ENCODE data around the gene CARS2. TPM values are rescaled to one million over a fixed set of nuclear protein-coding genes. Genes with fewer than 3 reads are reported as not detected.
A peak's percentile ranks its signal among the peaks of the same experiment; 100 is the strongest.

Gene CARS2
- total and polyA plus RNA-seq, 2 donors (not counting 3 experiments of a cell fraction or from before 2014, with no cell fraction given): 42.0 to 51.2 TPM

- Histone ChIP-seq H3K9me1 (replicated peaks; ENCODE audit: control insufficient read depth, extremely low read depth, insufficient read depth, low read length) (no peaks in the 10 kb centered on the region), H2AFZ (ENCODE audit: low read depth, low read length) (no peak overlapping the region), H3K4me1 (ENCODE audit: control insufficient read depth, extremely low read depth, insufficient read depth, low read length) (no peaks in the 10 kb centered on the region), H3K9me3 (replicated peaks; ENCODE audit: control insufficient read depth, insufficient read depth, low read length) (no peaks in the 10 kb centered on the region), H3K4me2 (ENCODE audit: insufficient read depth, low read length) (no peak overlapping the region), H4K20me1 (replicated peaks; ENCODE audit: control insufficient read depth, extremely low read depth, insufficient read depth, low read length) (no peaks in the 10 kb centered on the region), H3K36me3 (ENCODE audit: control insufficient read depth in 2 of 2, extremely low read depth in 1 of 2, insufficient read depth in 2 of 2, low read length in 2 of 2) (peaks cover 0 to 8% of the 10 kb centered on the region in 2 experiments), H3K9ac (replicated peaks; ENCODE audit: extremely low read depth, insufficient read depth, low read length) (no peak overlapping the region), H3K4me3 (replicated peaks in 1 of 3; ENCODE audit: insufficient read depth in 1 of 3, low read depth in 1 of 3, low read length in 3 of 3) (no peak overlapping the region), H3K27me3 (ENCODE audit: control insufficient read depth in 2 of 2, insufficient read depth in 2 of 2, low read length in 2 of 2) (no peaks in the 10 kb centered on the region), H3K27ac (ENCODE audit: insufficient read depth, low read depth, low read length) (no peak overlapping the region), H3K79me2 (ENCODE audit: control insufficient read depth, insufficient read depth, low read length) (peaks cover 5% of the 10 kb centered on the region)
- FAIRE-seq (no peak), DNase-seq (ENCODE audit: low read depth, low spot score) (no peak)
- TF ChIP-seq FOS (IDR thresholded peaks at IDR 0.05; ENCODE audit: borderline replicate concordance, insufficient read depth, low read length) (no peak), JUN (IDR thresholded peaks at IDR 0.05; ENCODE audit: borderline replicate concordance, insufficient read depth, insufficient read length, low read depth) (no peak), GATA2 (IDR thresholded peaks at IDR 0.05; ENCODE audit: insufficient read depth, insufficient read length, low read depth, low read length) (no peak), POLR2AphosphoS5 (IDR thresholded peaks at IDR 0.05; ENCODE audit: insufficient read depth, low read depth, low read length) (no peak), POLR2A (IDR thresholded peaks at IDR 0.05; ENCODE audit: low read depth, low read length) (no peak)
- dilution Hi-C loops (cut with MboI; ENCODE audit: extremely low pct_ligation_motif_present, low sequenced_read_pairs) (no loop called here), intact Hi-C loops (cut with micrococcal nuclease) (no loop called here)
- CTCF ChIA-PET: no interaction called here
- POLR2A ChIA-PET: no interaction called here
- BruUV-seq (replicated peaks): no TSS peak
Observed at GRCh38 chr13:110698689-110699088, 7.2 kb downstream of the CARS2 start.

- intact Hi-C loops (cut with micrococcal nuclease) (no loop called here), dilution Hi-C loops (cut with MboI; ENCODE audit: extremely low pct_ligation_motif_present, low sequenced_read_pairs) (no loop called here)
- no TSS peak for BruUV-seq (replicated peaks)
Observed at GRCh38 chr13:110697842-110698241, 8.1 kb downstream of the CARS2 start.

More at GRCh38 chr13:110697842-110698241, 8.1 kb downstream of the CARS2 start:
- Histone ChIP-seq H3K9me3 (replicated peaks; ENCODE audit: control insufficient read depth, insufficient read depth, low read length) (no peaks in the 10 kb centered on the region), H3K79me2 (ENCODE audit: control insufficient read depth, insufficient read depth, low read length) (peaks cover 3% of the 10 kb centered on the region), H2AFZ (ENCODE audit: low read depth, low read length) (no peak overlapping the region), H3K9ac (replicated peaks; ENCODE audit: extremely low read depth, insufficient read depth, low read length) (no peak overlapping the region), H4K20me1 (replicated peaks; ENCODE audit: control insufficient read depth, extremely low read depth, insufficient read depth, low read length) (no peaks in the 10 kb centered on the region), H3K36me3 (ENCODE audit: control insufficient read depth in 2 of 2, extremely low read depth in 1 of 2, insufficient read depth in 2 of 2, low read length in 2 of 2) (peaks cover 0 to 8% of the 10 kb centered on the region in 2 experiments), H3K4me3 (replicated peaks in 1 of 3; ENCODE audit: insufficient read depth in 1 of 3, low read depth in 1 of 3, low read length in 3 of 3) (no peak overlapping the region), H3K27ac (ENCODE audit: insufficient read depth, low read depth, low read length) (no peak overlapping the region), H3K27me3 (ENCODE audit: control insufficient read depth in 2 of 2, insufficient read depth in 2 of 2, low read length in 2 of 2) (no peaks in the 10 kb centered on the region), H3K4me2 (ENCODE audit: insufficient read depth, low read length) (no peak overlapping the region), H3K4me1 (ENCODE audit: control insufficient read depth, extremely low read depth, insufficient read depth, low read length) (no peaks in the 10 kb centered on the region), H3K9me1 (replicated peaks; ENCODE audit: control insufficient read depth, extremely low read depth, insufficient read depth, low read length) (no peaks in the 10 kb centered on the region)
- TF ChIP-seq CTCF (IDR thresholded peaks at IDR 0.05; ENCODE audit: extremely low read depth in 1 of 2, insufficient read depth in 1 of 2, low read depth in 1 of 2, low read length in 2 of 2): no peak
- no peak for TF ChIP-seq POLR2AphosphoS5 (IDR thresholded peaks at IDR 0.05; ENCODE audit: insufficient read depth, low read depth, low read length)
- no peak for TF ChIP-seq GATA2 (IDR thresholded peaks at IDR 0.05; ENCODE audit: insufficient read depth, insufficient read length, low read depth, low read length)
- ChIA-PET CTCF (no interaction called here), POLR2A (no interaction called here)
- peak; percentile 55 for FAIRE-seq
- no peak for DNase-seq (ENCODE audit: low read depth, low spot score)
